BE2C (cell line): ENCODE measurements around the gene DENND1A.

Source experiments
- DNase-seq: peaks from one replicate; pipeline ENCODE4 v3.0.0-alpha.2; 2020
- H3K27me3 ChIP-seq: fragments of 250-450 bp; sonication (Bioruptor Pico); 2 replicates; pipeline ENCODE4 v1.5.1; 2020; ENCODE audit warnings: mild to moderate bottlenecking
- H3K36me3 ChIP-seq: fragments of 250-450 bp; sonication (Bioruptor Pico); 2 replicates; pipeline ENCODE4 v1.5.1; 2020; ENCODE audit warnings: mild to moderate bottlenecking
- H3K4me1 ChIP-seq: fragments of 250-450 bp; sonication (Bioruptor Pico); 2 replicates; pipeline ENCODE4 v1.5.1; 2020
- H3K4me3 ChIP-seq: 2 replicates; pipeline ENCODE4 v1.5.1; 2011; ENCODE audit warnings: low read depth, low read length
- H3K9me3 ChIP-seq: fragments of 250-450 bp; sonication (Bioruptor Pico); 2 replicates; pipeline ENCODE4 v1.5.1; 2020
- TF ChIP-seq, protein P1 (sequence below): IDR thresholded peaks from 2 replicates; pipeline ENCODE4 v1.5.1; 2012; ENCODE audit warnings: mild to moderate bottlenecking, low read depth, low read length

DENND1A gene

DNA sequence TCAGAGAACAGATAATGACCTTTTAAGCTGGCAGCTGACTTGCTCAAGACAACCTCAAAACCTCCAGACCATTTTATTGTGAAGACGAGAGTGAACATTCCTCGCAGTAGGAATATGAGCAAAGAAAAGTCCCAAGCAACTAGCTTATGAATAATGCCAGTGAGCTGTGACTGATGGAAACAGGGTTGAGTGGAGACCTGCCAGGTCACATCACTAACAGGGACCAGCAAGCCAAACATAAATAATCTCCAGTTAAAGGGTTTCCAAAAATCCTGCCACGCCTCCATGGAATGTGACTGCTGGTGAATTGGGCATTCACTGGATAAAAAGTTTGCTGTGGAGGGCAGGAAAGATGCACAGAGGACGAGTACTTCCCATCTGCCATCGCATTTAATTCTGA lies 388.5 kb downstream of the DENND1A start:
- Histone ChIP-seq H3K27me3 (no peaks in the 10 kb centered on the region), H3K36me3 (no peaks in the 10 kb centered on the region), H3K9me3 (no peaks in the 10 kb centered on the region), H3K4me1 (no peaks in the 10 kb centered on the region), H3K4me3 (no peak overlapping the region)
- DNase-seq, result no peak
- TF ChIP-seq, protein P1, sequence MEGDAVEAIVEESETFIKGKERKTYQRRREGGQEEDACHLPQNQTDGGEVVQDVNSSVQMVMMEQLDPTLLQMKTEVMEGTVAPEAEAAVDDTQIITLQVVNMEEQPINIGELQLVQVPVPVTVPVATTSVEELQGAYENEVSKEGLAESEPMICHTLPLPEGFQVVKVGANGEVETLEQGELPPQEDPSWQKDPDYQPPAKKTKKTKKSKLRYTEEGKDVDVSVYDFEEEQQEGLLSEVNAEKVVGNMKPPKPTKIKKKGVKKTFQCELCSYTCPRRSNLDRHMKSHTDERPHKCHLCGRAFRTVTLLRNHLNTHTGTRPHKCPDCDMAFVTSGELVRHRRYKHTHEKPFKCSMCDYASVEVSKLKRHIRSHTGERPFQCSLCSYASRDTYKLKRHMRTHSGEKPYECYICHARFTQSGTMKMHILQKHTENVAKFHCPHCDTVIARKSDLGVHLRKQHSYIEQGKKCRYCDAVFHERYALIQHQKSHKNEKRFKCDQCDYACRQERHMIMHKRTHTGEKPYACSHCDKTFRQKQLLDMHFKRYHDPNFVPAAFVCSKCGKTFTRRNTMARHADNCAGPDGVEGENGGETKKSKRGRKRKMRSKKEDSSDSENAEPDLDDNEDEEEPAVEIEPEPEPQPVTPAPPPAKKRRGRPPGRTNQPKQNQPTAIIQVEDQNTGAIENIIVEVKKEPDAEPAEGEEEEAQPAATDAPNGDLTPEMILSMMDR, result no peak

DNA sequence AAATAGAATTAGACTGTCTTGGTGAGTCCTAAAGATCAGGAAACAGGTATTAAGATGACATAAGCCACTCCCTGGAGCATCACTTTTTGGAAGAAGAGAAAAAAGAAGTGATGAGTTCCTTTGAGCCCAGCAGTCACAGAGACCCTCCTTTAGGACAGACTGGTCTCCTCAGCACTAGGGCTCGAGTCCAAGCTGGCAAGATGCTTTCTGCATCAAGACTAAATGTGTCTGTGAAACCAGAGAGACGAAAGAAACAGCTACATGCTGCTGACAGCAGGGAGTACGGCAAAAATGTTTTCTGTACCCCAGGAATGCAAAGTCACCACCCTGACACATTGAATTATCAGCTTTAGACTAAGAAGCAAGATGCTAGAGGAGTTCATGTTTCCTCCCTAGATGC lies 389.5 kb downstream of the DENND1A start:
- no peak for DNase-seq
- no peak overlapping the region for H3K4me3 ChIP-seq
- TF ChIP-seq, protein P1, result no peak
- no peaks in the 10 kb centered on the region for H3K9me3 ChIP-seq
- no peaks in the 10 kb centered on the region for H3K27me3 ChIP-seq
- no peaks in the 10 kb centered on the region for H3K4me1 ChIP-seq
- H3K36me3 ChIP-seq, result no peaks in the 10 kb centered on the region

DNA sequence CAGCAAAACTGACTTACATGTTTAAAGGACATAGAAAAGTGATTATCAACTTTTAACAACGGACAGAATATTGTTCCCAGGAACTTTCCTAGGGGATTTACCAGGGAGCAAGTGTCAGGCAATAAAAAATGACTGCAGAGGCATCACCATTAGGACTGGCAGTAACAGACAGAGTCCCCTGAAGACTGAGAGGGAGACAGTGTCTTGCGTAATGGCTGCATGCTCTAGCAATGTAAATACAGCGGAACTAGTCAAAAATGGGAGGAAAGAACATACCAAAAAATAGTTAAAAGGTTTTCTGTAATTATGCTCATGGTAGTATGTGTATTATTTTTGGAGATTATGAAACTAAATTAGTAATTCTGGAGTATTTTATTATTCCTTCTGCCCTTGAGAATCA lies 392.1 kb downstream of the DENND1A start:
- Histone ChIP-seq H3K36me3 (no peaks in the 10 kb centered on the region), H3K27me3 (no peaks in the 10 kb centered on the region), H3K4me3 (no peak overlapping the region), H3K4me1 (no peaks in the 10 kb centered on the region), H3K9me3 (no peaks in the 10 kb centered on the region)
- no peak for DNase-seq
- TF ChIP-seq, protein P1, result no peak

DNA sequence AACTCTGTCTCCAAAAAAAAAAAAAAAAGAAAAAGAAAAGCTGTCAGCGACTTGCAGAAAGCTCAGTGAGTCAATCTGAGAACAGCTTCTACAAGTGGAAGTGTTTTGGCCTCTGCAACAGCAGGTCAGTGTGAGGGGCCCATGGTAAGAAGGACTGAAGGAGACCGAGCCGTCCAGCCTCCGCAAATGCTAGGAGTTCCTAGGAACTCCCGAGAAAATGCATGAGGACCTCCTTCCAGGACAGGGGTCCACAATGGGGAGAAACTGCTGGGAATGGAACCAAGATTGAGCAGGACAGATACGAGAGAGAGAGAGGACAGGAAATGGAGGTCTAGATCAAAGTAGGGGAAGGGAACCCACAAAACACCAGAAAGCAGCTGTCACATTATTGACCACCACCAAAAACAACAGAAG lies 393.5 kb downstream of the DENND1A start:
- no peaks in the 10 kb centered on the region for H3K9me3 ChIP-seq
- H3K4me1 ChIP-seq, result no peaks in the 10 kb centered on the region
- no peak overlapping the region for H3K4me3 ChIP-seq
- no peak for DNase-seq
- H3K27me3 ChIP-seq, result no peaks in the 10 kb centered on the region
- H3K36me3 ChIP-seq, result no peaks in the 10 kb centered on the region
- TF ChIP-seq, protein P1, result no peak

DNA sequence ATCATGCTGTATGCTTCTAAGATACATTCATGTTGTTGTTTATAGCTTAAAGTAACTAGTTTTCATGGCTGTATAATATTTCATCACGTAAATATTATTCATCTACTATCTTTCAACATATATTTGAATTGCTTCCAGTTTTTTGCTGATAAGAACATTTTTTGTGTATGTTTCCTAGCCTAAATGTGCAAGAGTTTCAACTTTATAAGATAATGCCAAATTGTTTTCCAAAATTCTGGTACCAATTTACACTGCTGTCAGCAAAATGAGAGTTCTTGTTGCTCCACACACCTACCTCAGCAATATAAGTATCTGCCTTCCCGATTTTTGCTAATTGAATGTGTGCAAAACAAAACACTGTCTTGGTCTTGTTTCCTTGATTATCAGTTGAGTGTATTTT lies 395.6 kb downstream of the DENND1A start:
- Histone ChIP-seq H3K27me3 (no peaks in the 10 kb centered on the region), H3K4me1 (no peaks in the 10 kb centered on the region), H3K9me3 (no peaks in the 10 kb centered on the region), H3K36me3 (no peaks in the 10 kb centered on the region), H3K4me3 (no peak overlapping the region)
- no peak for DNase-seq
- TF ChIP-seq, protein P1, result no peak

DNA sequence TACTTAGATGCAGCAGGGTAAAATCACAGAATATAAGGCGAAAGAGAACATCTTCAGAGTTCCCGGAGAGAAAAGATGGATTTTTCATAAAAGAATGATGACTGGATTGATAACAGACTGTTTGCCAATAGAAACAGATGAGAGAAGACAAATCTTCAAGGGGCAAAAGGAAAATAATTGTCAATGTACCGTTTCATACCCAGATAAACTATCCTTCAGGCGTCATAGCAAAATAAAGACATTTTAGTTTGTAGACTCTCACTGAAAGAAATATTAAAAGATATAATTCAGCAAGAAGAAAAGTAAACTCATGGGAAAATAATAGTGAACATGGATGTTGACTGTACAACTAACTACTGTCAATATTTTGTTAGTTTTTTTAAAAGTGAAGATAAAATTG lies 399.7 kb downstream of the DENND1A start:
- Histone ChIP-seq H3K36me3 (no peaks in the 10 kb centered on the region), H3K9me3 (no peaks in the 10 kb centered on the region; the same call in 1 of the 2 replicates), H3K4me3 (no peak overlapping the region), H3K27me3 (no peaks in the 10 kb centered on the region), H3K4me1 (no peaks in the 10 kb centered on the region)
- DNase-seq, result no peak
- TF ChIP-seq, protein P1, result no peak
